NB4 (cell line): ENCODE data around the gene RAP1GAP.

Experiments used
- CTCF ChIP-seq: IDR thresholded peaks from one replicate; pipeline ENCODE4 v1.5.1; 2012; ENCODE audit warnings: low read depth, low read length
- MAX ChIP-seq: IDR thresholded peaks from 2 replicates; pipeline ENCODE4 v1.6.1; 2011; ENCODE audit warnings: low read depth, low read length
- MYC ChIP-seq: IDR thresholded peaks from 2 replicates; pipeline ENCODE4 v1.6.1; 2011; ENCODE audit warnings: low read depth, low read length
- POLR2A ChIP-seq: IDR thresholded peaks from 2 replicates; pipeline ENCODE4 v1.6.1; 2011; ENCODE audit warnings: mild to moderate bottlenecking; ENCODE audit not compliant: insufficient read length; ENCODE audit errors: extremely low read depth

GRCh38 chr1:21669258-21670058, at the start of gene RAP1GAP:
- TF ChIP-seq CTCF (no peak), POLR2A (no peak), MYC (no peak), MAX (no peak)
